Measurements from ENCODE around the gene NXPH1.

GRCh38 chr7:8536431-8536830 lies 103.0 kb downstream of the NXPH1 start:
- TF ChIP-seq CTCF (optimal IDR thresholded peaks at IDR 0.05 in 1 of 3, IDR thresholded peaks at IDR 0.05 in 1 of 3, conservative IDR thresholded peaks at IDR 0.05 in 1 of 3; ENCODE audit: extremely low read depth in 1 of 3, insufficient read depth in 2 of 3, low read length in 3 of 3): no peak
- no peak for TF ChIP-seq EZH2 (IDR thresholded peaks at IDR 0.05; ENCODE audit: low read length)

Measured in keratinocyte (primary cell).